ENCODE results near the gene TMEM53. TPM values are rescaled to one million over a fixed set of nuclear protein-coding genes. Genes with fewer than 3 reads are reported as not detected.

TMEM53 gene
- total RNA-seq, 2 donors from 2014 or later = 3.9 to 12.9 TPM

Other genes with a start within 250 kb of the TMEM53 start
- 1 to 10 TPM in 1 of 2 donors, under 1 TPM in 1; 0.81 to 5.8 TPM for gene ARMH1, start 233 bp upstream of the TMEM53 start, total RNA-seq
- gene RNU5D-1, start 56.7 kb upstream of the TMEM53 start, total RNA-seq = not detected
- gene KIF2C, start 65.4 kb upstream of the TMEM53 start, total RNA-seq = under 1 TPM in 1 of 2 donors, not detected in 1; 0.42 TPM
- 1,000 to 10,000 TPM; 1,019 to 1,075 TPM for gene RPS8, start 101.1 kb upstream of the TMEM53 start, total RNA-seq
- 1 to 10 TPM in 1 of 2 donors, not detected in 1; 4.1 TPM for gene BEST4, start 113.7 kb upstream of the TMEM53 start, total RNA-seq
- gene PLK3, start 125.9 kb upstream of the TMEM53 start, total RNA-seq = 100 to 1,000 TPM; 103 to 142 TPM
- gene DYNLT4, start 132.9 kb upstream of the TMEM53 start, total RNA-seq = not detected
- 10 to 100 TPM; 18.8 to 53.6 TPM for gene BTBD19, start 134.0 kb upstream of the TMEM53 start, total RNA-seq
- gene PTCH2, start 168.8 kb upstream of the TMEM53 start, total RNA-seq = 1 to 10 TPM in 1 of 2 donors, under 1 TPM in 1; 0.95 to 1.3 TPM